ENCODE data around the gene LTBP2.

DNA sequence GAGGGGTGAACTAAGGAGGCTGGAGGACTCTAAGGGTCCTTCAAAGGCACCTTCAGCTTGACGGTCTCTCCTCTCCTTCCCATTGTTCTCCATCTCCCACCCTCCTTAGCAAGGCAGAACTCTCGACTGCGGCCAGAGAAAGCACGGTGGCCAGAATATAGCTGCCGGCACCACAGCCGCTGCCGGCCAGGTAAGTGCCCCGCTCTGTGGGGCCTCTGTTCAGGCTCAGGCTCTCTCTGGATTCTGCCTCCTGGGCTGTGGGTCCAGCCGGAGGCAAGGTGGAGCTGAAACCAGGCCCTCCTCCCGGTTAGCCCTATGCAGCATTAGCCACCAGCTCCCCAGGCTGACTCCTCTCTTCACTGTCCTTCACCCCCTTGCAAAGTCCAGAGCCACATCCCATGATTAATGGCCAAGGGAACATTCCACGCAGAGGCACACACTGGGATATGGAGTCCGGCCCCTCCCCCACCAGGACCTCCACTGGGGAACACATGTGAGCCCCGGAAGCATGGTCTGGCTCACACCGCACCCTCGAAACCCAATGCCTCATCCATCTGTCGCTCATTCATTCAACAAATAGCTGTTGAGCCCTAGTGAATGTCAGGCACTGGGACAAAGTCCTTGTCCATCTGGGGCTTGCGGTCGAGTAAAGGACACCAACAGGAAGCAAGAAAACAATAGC lies 25.2 kb downstream of the LTBP2 start:
- TF ChIP-seq, protein P1, sequence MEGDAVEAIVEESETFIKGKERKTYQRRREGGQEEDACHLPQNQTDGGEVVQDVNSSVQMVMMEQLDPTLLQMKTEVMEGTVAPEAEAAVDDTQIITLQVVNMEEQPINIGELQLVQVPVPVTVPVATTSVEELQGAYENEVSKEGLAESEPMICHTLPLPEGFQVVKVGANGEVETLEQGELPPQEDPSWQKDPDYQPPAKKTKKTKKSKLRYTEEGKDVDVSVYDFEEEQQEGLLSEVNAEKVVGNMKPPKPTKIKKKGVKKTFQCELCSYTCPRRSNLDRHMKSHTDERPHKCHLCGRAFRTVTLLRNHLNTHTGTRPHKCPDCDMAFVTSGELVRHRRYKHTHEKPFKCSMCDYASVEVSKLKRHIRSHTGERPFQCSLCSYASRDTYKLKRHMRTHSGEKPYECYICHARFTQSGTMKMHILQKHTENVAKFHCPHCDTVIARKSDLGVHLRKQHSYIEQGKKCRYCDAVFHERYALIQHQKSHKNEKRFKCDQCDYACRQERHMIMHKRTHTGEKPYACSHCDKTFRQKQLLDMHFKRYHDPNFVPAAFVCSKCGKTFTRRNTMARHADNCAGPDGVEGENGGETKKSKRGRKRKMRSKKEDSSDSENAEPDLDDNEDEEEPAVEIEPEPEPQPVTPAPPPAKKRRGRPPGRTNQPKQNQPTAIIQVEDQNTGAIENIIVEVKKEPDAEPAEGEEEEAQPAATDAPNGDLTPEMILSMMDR (tag by site-specific recombination; IDR thresholded peaks at IDR 0.05) = no peak
- TF ChIP-seq HOXA7 (CRISPR knock-in tag; IDR thresholded peaks at IDR 0.05; ENCODE audit: borderline replicate concordance) (no peak), ZBTB21 (tag by site-specific recombination; IDR thresholded peaks at IDR 0.05) (no peak), ZNF132 (tag by site-specific recombination; IDR thresholded peaks at IDR 0.05; ENCODE audit: borderline replicate concordance) (no peak), ZBTB8A (tag by site-specific recombination; IDR thresholded peaks at IDR 0.05) (no peak), ZNF24 (tag by site-specific recombination; IDR thresholded peaks at IDR 0.05) (no peak), REPIN1 (tag by site-specific recombination; IDR thresholded peaks at IDR 0.05; ENCODE audit: low read depth) (no peak)
- TF ChIP-seq, protein P2, sequence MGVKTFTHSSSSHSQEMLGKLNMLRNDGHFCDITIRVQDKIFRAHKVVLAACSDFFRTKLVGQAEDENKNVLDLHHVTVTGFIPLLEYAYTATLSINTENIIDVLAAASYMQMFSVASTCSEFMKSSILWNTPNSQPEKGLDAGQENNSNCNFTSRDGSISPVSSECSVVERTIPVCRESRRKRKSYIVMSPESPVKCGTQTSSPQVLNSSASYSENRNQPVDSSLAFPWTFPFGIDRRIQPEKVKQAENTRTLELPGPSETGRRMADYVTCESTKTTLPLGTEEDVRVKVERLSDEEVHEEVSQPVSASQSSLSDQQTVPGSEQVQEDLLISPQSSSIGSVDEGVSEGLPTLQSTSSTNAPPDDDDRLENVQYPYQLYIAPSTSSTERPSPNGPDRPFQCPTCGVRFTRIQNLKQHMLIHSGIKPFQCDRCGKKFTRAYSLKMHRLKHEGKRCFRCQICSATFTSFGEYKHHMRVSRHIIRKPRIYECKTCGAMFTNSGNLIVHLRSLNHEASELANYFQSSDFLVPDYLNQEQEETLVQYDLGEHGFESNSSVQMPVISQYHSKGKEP (tag by site-specific recombination; IDR thresholded peaks at IDR 0.05) = no peak
